ENCODE measurements around the gene CKLF.
A peak's percentile ranks its signal among the peaks of the same experiment; 100 is the strongest.
"Not testable (repeated sequence)": the region's sequence is repeated elsewhere in the genome, so short reads cannot be mapped to it uniquely, and the experiment has no call there.

CKLF gene

DNA sequence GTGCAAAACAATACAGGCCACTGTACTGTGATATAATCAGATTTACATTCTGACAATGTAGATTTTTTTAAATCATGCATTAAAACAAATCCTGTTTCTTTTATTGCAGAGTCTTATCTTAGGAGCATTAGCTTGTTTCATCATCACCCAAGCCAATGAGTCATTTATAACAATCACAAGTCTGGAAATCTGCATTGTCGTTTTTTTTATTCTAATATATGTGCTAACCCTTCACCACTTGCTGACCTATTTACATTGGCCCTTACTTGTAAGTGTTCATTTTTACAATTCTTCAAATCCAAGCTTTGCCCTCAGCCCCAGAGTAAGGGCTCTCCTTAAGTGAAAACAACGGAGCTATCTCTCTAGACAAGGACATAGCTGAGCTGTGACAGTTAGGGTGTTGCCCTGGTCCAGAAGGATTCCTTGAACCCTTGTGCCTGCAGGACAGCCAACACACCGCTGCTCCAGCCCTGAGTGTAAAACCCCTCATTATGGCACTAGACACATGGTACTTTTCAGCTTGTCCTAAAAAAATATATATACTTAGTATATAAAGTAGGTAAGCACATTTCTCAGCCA is 17.5 kb downstream of the CKLF start:
- DNase-seq, result no peak

DNA sequence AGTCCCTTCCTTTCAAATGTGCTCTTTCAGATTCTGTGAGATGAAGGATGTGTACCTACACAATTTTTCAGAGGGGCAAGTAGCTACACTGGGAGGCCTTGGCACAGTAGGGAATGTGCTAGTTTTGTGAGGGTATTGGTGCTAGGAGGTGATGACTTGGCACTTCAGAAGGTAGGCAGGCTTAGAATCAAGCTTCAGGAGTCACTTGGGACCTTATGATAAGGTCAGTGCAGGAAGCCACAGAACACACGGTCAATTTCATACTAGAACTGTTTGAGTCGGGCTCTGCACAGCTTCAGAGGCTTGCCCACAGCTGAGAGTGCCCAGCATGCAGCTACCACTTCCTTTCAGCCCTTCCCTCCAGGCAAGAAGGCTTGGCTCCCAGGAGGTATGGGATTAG is 20.0 kb downstream of the CKLF start:
- no peak for DNase-seq

DNA sequence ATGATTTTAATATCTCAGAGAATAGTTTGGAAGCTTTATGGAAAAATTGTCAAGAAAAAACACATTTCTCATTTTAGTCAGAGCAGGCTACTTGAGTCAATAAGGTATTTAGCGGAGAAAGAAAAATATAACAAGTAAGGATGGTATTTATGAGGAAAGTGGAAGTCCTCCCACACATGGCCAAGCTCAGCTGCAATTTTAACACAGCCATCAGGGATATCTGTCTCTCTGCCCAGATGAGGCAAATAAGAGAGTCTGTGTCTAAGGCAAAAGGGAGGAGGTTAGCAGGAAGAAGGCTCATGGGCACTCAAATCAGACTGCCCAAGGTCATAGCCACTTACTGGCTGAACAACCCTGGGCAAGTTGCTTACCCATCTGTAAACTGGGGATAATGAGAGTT is 21.7 kb downstream of the CKLF start:
- DNase-seq, result no peak

DNA sequence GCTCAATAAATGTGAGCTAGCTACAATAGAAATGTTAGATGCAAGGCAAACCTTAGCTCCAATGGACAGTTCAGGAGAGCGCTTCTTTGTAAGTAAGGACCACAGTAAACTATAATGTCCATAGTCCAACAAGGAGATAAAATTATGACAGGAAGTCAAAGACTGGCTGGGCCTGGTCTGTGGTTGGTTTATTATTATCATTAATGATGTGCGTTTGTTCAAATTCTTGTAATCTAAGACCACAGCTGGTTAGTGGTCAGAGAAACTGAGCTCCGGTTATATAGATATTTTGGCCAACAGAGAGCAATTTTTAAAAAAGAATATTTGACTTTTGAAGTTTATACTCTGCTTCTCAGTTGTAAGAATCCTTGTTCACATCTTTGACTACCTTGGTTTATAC is 22.2 kb downstream of the CKLF start:
- DNase-seq, result no peak

DNA sequence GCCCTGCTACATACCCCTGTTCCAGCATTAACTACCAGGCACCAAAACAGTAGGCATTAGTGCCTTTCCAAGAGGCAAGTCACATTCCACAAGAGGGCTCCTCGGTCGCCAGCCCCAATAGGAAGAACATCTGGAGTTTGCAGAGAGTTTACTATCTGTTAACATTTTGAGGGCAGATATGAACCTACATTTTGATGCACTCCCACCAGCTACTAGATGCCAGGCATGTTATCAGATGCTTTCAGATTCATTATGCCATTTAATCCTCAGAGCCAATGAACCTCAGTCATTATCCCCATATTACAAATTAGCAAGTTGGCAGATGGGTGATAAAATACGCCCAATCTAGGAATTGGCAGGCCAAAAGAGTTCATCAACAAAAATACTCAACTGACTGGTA is 22.7 kb downstream of the CKLF start:
- DNase-seq, result no peak

DNA sequence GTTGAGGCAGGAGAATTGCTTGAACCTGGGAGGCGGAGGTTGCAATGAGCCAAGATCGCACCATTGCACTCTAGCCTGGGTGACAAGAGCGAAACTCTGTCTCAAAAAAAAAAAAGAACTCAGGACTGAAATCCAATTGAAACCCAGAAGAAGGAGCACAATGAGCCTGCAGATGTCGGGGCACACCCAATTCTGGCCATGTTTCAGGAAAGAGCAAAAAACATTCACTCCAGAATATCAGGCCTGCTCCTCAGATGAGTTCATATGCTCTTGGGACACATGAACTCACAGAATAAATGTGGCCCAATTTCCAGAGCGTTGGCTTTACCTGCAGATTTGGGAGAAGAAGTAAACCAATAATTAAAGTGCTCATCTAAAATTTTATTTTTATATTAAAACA is 23.9 kb downstream of the CKLF start:
- DNase-seq, result no peak

DNA sequence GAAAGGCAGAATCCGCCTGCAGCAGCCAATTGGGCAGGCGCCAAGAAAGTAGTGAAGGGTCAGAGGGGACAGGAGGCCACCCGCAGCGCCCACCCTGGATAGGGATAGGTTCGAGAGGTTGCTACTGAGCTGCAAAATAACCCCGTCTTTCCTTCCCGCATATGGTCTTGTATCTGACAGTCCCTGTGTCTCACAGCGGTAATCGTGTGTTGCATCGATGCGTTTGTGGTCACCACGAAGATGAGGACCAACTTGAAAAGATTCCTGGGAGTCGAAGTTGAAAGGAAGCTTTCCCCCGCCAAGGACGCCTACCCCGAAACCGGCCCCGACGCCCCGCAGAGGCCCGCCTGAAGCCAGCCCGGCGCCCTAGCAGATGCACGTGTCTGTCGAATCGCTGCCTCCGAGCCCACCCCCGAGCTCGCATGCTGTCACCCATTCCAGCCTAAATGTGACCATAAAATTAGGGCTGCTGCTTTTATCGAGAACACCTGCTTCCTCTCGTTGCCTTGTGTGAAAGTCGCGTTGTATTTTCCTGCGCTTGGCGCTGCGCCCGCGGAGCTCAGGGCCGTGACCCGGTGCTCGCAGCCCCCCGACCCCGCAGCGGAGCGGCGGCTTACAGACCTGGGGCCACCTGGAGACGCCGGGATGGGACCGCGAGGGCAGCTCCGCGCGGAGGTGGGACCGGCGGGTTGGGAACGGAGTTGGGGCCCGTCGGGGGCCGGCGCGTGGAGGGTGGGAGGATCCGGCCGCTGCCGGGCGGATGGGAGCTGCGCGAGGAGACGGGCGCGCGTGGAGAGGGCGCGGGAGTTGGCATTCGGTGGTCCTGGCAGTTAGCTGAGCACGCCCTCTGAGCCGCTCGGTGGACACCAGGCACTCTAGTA is 26.5 kb downstream of the CKLF start, which contains the start of gene CMTM2:
Gene CMTM2 (plus strand): TSS at position 813 of the 881 bp plus-strand sequence. CDS start 145 bp downstream, outside the sequence.
- DNase-seq, result no peak

DNA sequence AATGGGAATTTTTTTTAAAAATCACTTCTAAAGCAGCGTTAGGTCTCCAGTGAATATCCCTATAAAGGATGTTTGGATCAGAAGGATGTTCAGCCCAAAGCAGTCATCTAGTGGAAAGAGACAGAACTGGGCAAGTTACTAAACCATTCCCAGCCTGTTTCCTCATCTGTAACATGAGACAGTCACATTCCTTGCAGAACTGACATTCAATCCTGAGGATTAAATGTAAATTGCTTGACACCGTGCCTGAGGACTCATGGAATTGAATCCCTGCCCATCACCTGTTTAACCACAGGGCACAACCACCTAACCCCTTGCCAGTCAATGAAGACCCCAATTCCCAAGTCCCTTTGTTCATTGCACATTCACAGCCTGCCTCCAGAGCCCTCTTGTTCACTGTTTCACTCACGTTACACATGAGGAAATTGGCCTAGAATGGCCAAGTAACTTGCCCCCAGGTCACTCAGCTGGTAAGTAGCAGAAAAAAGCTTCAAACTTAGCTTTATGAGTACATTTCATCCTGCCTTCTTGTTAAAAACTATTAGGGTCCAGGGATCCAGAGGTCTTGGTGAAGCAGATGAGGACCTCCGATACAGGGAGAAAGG is 28.3 kb downstream of the CKLF start:
- DNase-seq, result no peak

DNA sequence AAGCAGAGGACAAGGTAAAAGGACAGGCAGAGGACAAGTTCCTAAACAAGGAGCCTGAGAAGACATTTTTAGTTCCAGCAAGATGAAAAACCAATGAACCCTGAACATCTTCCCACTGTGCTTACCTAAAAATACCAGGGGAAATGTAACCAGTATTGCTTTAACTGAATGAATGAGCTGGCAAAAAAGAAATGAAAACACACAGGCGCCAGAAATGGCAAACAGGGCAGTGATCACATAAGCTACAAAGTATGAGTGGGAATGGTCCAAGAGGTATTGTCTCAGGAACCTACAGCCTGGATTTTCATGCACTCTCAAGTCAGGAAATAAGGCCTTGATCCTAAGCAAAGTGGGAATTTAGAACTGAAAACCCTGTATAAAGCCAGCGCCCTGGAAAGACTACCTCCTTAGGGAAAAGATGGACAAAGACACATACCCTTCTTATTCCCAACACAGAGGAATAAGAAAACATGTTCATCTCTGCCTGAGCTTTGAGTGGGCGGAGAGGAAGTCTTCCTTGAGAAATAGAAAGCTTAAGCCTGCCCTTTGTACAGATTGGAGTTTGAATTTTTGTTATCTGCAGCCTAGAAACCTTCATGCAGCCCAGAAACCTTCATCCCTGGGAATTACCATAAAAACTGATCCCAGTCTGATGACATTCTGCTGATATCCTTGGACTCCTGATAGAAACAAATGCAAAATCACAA is 29.0 kb downstream of the CKLF start:
- DNase-seq, result no peak

DNA sequence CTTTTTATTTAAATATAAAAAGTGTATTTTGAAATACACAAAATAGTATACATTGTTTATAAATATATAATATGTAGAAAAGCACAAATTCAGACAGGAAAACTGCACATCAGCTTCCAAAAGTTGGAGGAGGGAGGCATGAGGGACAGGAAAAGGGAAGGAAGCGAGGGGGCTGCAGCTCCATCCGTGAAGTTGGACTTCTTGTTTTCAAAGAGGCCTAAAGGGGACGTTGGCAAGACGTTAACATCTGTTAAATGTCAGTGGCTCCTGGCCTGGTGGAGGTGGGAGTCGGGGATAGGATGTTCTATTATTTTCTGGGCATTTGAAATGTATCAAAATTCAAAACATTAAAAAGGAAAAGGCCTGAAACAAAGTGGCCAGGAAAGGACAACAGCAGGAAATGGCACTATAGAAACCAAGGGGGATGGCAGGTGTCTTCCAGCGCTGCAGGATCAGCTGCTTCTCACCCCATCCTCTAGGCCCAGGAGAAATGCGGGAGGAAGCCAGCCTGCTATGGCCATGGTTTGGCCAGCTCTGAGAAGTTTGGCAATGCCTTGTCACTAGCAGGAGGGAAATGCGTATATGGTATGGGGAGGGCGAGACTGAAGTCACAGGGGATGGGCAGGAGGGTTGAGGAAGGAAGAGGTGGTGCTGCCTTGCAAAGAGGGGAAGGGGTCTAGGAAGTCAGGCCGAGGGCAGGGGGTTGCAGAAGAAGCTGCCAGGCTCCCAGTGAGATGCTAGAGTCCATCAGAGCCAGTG is 33.3 kb downstream of the CKLF start:
- peak; percentile 24 for DNase-seq

DNA sequence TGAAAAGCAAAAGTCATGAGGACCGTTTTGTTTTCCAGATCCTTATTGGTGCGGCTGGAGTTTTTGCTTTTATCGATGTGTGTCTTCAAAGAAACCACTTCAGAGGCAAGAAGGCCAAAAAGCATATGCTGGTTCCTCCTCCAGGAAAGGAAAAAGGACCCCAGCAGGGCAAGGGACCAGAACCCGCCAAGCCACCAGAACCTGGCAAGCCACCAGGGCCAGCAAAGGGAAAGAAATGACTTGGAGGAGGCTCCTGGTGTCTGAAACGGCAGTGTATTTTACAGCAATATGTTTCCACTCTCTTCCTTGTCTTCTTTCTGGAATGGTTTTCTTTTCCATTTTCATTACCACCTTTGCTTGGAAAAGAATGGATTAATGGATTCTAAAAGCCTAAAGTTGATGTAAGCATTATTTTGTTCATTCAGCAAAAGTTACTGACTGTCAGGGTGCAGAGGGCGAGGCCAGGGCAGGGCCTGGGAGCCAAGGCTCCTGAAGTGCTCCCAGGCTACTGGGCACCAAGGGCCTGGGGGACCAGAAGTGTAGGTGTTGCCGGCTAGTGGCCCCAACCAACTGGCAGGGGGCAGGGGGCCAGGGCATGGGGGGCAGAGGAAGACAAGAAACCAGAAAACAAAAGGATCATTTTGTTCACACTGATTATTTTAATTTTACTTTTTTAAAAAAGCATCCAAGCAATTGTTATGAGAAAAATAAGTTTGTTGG is 35.7 kb downstream of the CKLF start:
- DNase-seq, result no peak

DNA sequence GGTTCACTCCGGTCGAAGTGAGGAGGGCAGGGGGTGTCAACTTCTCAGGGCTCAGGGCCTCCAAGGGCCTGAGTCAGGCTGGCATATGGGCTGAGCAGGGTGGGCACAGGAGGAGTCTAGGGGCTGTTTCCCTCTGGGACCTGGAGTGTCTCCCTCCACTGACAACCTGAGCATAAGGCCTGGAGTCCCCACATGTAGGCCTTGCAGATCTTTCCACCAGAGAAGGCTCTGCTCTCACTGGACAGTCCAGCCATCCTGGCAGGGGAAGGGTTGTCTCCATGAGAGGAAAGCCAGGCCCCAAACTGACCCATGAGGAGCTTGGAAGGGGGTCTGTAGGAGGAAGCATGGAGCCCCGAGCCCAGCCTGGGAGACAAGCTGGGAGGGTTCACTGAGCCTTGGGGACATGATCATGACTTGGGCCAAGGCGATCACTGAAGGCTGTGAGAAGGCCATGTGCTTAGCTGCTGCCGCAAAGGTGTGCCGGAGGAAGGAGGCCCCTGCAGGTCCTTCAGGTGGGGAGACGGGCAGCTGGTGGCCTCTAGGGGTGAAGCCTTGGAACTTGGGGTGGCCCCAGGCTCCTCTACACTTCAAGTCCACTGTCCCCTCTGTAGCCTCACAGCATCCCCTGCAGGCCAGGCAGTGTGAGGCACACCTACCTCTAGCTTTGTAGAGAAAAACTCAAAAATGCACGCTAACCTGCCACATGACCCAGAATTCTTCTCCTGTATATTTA is 36.8 kb downstream of the CKLF start:
- DNase-seq, result peak; percentile 25

DNA sequence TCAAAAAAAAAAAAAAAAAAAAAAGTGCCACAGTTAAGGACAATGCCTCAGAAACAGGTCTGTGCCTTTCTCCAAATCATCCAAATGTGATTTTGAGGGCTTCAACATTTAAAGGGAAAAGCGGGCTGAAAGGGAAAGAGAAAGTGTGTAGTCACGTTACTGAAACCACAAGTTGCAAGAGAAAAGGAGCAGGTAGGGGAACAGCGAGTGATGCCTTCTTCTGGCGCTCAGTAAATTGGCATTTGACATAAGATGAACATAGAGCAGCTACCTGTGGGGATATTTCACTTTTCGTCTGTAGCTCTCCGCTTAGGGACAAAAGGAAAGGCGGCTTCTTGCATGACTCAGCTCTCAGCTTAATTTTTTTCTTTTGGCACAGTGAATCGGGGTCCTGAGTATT is 37.9 kb downstream of the CKLF start:
- DNase-seq, result no peak

DNA sequence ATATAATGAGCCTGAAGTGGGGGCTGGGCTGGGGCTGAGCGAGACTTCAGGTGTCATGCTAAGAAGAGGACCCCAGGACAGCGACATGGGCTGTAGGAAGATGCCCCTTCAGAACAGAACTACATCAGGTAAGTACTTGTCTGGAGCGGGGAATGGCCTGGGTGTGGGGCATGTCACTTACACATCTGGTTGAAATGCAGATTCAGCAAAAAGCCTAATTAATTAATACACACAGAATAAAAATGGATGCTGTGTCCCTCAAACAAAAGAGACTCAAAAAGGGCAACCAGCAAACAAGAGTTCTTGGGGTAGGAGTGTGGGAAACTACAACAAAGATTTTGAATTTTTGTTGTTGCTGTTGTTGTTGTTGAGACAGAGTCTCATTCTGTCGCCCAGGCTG is 38.6 kb downstream of the CKLF start:
- no peak for DNase-seq

DNA sequence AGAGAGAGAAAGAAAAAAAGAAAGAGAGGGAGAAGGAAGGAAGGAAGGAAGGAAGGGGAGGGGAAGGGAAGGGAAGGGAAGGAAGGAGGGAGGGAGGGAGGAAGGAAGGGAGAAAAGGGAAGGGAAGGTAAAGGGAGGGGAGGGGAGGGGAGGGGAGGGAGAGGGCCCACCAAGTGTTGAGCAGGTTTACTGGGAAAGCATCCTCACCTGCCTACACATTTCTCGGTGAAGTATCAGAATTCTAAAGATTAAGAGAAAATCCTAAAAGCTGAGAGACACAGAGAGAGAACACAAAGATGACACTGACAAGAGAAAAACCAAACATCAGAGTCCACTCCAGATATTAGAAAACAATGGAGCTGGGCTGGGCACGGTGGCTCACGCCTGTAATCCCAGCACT is 39.9 kb downstream of the CKLF start:
- no peak for DNase-seq

DNA sequence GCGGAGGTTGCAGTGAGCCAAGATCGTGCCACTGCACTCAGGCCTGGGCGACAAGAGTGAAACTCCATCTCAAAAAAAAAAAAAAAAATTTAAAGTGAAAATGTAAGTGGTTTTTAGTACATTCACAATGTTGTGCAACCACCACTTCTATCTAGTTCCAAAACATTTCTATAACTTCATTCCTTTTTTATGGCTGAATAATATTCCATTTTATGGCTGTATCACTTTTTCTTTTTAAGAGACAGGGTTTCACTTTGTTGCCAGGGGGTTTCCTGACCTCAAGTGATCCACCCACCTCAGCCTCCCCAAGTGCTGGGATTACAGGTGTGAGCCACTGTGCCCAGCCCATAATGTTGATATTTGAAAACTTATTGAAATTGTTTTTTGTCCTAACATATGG is 40.4 kb downstream of the CKLF start:
- no peak for DNase-seq

DNA sequence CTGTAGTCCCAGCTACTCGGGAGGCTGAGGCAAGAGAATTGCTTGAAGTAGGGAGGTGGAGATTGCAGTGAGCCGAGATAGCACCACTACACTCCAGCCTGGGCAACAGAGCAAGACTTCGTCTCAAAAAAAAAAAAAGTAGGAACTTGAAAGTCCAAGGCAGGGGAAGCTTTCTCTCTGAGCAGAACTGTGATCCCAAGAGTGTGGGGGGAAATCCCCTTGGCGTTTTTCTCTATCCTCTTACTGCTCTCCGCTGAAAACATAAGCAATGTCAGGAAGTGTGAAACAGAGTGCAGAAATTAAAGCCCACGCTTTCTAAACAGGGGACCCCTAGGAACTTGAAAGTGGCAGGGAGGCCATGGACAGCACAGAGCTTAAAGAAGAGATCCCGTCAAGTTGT is 42.4 kb downstream of the CKLF start:
- no peak for DNase-seq

DNA sequence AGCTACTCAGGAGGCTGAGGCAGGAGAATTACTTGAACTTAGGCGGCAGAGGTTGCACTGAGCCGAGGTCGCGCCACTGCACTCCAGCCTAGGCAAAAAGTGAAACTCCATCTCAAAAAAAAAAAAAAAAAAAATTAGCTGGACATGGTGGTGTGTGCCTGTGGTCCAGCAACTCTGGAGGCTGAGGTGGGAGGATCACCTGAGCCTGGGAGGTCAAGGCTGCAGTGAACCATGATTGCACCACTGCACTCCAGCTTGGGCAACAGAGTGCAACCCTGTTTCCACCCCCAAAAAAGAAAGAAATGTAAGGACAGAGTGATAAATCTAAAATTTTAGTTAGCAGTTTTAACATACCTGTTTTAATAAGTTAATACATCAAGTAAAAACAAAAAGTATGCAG is 44.2 kb downstream of the CKLF start:
- not testable (repeated sequence) for DNase-seq

DNA sequence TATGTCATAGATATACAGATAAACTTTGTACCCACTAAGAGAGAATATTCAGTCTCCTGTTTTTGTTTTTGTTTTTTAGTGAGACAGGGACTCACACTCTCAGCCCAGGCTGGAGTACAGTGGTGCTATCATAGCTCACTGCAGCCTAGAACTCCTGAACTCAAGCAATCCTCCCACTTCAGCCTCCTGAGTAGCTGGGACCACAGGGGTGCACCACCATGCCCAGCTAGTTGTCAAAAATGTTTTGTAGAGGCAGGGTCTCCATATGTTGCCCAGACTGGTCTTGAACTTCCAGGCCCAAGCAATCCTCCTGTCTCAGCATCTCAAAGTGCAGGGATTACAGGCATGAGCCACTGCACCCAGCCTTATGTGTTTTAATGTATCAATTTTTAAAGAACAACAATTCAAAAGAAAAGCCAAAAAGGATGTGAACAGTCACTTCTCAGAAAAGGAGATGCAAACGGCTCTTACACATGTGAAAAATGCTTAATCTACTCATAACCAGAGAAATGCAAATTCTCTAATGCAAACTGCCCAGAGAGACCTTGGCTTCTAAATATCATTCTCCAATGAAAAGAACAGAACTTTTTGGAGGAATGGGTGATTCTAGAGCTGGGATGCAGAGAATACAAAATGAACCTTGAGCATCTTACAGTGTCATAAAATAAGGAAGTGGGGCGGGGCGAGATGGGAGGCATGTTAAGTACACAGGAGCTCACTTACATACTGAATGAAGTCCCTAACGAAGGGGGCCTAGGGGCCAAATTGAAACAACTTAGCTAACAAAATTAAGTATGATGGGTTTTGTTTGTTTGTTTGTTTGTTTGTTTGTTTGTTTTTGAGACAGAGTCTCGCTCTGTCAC is 44.8 kb downstream of the CKLF start:
- no peak for DNase-seq

DNA sequence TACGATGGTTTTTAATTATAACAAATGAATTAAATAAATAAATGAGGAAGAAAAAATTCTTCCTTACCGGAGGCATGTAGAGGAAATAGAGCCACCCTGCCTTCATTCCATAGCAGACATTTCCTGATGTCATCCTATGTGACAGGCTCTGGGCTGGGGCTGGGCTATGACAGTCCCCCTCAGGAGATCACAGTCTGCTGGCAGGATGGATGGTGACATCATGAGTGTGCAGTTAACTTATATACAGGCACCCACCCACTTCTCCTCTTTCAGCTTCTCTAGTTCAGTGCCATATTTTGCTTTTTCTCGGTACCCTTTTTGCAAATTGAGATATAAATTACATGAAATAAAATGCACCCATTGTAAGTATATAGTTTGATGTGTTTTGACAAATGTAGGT is 45.7 kb downstream of the CKLF start:
- DNase-seq, result no peak
